GM18502 (cell line): ENCODE measurements around the gene MCU.

Source experiments
- ATAC-seq: cut with Tn5 transposase; IDR thresholded peaks from one replicate; pipeline ENCODE4 v1.9.1; 2021; ENCODE audit warnings: mild to moderate bottlenecking; ENCODE audit not compliant: unreplicated experiment, poor library complexity

The MCU gene

DNA sequence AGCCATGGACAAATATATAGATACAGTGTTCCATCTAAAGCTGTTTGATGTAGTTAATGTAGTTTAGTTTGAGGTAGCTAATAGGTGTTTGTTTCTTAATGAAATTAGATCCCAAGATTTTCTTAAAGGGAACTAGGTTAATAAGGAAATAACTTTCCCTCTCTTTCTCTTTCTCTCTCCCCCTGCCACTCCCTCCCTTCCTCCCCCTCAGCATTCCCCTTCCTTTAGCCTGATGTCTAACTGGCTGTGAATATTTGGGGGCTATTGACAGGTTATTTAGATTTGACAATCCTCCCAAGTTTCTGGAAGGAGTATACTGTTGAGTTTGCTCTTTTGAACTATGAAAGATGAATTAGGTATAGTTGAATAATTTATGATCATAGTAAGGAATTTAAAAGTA lies 136.4 kb downstream of the MCU start:
- no peak for ATAC-seq

GRCh38 chr10:72830625-72831024 lies 138.7 kb downstream of the MCU start:
- no peak for ATAC-seq

DNA sequence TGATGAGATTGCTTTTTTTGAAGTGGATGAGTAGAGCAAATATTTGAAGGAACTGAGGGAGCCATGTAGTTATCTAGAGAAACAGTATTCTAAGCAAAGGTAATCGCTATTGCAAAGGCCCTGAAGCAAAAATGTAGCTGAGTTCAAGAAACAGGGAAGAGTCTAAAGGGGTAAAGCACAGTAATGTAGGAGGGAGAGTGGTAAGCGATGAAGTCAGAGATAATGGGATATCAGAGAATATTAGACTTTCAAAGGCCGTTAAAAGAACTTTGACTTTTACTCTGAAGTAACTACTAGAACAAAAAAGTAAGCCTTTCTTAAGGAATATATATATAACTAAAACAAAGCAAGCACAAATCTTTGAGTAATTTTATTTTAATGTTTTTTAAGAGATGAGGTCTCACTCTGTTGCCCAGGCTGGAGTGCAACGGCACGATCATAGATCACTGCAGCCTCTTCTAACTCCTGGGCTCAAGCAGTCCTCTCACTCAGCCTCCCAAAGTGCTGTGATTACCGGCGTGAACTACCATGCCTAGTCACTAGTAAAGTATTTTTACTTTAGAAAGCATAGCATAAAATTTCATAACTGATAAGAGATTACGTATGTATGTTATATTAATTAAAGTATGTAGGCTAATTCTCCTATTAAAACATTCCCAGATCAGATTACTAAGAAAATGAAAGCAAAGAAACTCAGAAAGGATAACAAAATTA lies 139.9 kb downstream of the MCU start:
- ATAC-seq = no peak

- no peak for ATAC-seq
Measured at GRCh38 chr10:72832701-72833100, 140.8 kb downstream of the MCU start.

- ATAC-seq = no peak
Measured at GRCh38 chr10:72834183-72834825, 142.4 kb downstream of the MCU start.

DNA sequence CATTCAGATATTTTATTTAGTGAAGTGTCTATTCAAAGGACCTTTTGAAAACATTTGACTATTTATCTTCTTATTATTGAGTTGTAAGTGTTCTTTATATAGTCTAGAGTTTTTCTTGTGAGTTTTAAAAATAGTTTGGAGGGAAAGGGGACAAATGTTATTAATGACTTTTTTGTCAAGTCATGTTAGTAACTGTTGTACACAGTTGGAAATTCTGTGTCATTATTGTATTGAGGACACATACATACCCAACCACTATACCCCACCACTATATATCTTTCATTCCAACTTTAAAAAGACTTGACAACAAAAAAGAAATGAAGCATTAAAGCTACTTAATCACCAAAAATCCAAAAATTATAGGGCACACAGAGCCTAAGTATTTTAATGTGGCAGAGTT lies 148.4 kb downstream of the MCU start:
- ATAC-seq = no peak

DNA sequence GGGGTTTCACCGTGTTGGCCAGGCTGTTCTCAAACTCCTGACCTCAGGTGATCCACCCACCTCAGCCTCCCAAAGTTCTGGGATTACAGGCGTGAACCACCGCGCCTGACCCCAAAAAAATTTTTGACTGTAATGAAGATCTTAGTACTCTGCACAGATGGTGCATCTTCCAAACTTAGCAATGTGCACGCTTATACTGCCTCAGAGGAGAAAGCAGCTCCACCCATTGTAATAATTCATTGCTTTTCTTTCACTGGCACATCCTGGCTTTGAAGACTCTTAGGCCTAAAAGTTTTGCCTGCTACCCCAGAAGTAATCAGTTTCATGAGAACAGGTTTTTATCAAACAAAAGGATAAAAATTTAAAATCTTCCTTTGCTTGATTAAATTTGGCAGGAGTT lies 149.5 kb downstream of the MCU start:
- ATAC-seq = no peak

DNA sequence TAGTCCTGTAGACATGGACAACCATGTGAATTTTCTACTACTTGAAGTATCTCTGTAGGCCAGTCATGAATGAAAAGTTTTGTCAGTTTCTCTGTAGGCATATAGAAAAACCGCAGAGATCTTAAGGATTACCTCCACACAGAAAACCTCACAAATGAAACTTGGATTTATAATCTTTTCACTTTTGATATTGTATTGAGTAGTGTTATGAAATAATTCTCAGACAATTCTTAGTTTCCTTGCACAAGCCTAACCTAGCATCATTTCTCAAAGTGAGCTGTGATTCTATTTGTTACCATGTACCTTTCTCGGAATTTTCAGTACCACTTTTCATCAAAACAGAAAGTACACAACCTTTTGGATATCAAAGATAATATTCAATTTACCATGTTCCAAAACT lies 150.2 kb downstream of the MCU start:
- ATAC-seq = no peak

DNA sequence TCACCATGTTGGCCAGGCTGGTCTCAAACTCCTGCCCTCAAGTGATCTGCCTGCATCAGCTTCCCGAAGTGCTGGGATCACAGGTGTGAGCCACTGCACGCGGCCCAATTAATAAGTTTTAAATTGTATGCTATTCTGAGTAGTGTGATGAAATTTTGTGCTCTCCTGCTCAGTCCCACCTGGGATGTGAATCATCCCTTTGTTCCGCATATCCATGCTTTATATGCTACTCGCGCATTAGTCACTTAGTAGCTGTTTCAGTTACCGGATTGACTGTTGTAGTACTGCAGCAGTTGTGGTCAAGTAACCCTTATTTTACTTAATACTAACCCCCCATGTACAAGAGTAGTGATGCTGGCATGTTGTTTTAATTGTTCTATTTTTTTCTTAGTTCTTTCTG lies 154.3 kb downstream of the MCU start:
- no peak for ATAC-seq

- ATAC-seq = no peak
Measured at GRCh38 chr10:72847681-72848080, 155.7 kb downstream of the MCU start.

- no peak for ATAC-seq
Measured at GRCh38 chr10:72850861-72851260, 158.9 kb downstream of the MCU start.

DNA sequence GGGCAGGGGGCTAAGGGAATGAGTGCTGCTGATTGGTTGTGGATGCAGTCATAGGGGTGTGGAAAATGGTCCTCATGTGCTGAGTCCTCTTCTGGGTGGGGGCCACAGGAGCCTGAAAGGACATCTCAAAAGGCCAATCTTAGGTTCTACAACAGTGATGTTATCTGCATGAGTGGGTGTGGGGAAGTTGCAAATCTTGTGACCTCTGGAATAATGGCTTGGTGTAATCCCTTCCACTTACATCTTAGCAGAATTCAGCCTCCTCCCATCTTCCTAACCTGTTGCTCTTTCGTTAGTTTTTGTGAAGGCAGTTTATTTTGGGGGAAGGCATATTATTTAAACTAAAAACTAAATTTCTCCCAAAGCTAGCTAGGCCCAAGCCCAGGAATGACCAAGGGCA lies 159.6 kb downstream of the MCU start:
- ATAC-seq = no peak

GRCh38 chr10:72852508-72852907 lies 160.6 kb downstream of the MCU start:
- no peak for ATAC-seq

DNA sequence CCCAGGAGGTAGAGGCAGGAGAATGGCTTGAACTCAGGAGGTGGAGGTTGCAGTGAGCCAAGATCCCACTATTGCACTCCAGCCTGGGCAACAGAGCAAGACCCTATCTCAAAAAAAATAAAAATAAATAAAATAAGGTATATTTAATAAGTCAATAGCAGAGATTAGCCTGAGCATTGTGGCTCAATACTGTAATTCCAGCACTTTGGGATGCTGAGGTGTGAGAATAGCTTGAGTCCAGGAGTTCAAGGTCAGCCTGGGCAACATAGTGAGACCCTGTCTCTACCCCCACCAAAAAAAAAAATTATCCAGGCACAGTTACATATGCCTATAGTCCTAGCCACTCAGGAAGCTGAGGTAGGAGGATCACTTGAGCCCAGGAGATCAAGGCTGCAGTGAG lies 163.2 kb downstream of the MCU start:
- no peak for ATAC-seq

DNA sequence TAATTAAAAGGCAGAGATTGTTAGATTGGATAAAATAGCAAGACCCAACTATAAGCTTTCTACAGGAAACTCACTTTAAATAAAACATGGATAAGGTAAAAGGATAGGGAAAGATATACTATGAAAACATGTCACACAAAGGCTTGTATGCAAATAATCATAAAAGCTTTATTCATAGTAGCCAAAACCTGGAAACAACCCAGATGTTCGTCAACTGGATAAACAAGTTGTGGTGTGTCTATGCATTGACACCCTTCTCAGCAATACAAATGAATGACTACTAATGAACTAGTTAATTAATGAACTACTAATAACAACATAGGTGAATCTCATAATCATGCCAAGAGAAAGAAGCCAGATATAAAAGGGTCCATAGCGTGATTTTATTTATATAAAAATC lies 163.8 kb downstream of the MCU start:
- ATAC-seq = no peak

- ATAC-seq = no peak
Measured at GRCh38 chr10:72858067-72858466, 166.1 kb downstream of the MCU start.

- no peak for ATAC-seq
Measured at GRCh38 chr10:72862957-72863356, 171.0 kb downstream of the MCU start.

- no peak for ATAC-seq
Measured at GRCh38 chr10:72875250-72876055, 183.5 kb downstream of the MCU start.

- no peak for ATAC-seq
Measured at GRCh38 chr10:72879245-72879644, 187.3 kb downstream of the MCU start.

DNA sequence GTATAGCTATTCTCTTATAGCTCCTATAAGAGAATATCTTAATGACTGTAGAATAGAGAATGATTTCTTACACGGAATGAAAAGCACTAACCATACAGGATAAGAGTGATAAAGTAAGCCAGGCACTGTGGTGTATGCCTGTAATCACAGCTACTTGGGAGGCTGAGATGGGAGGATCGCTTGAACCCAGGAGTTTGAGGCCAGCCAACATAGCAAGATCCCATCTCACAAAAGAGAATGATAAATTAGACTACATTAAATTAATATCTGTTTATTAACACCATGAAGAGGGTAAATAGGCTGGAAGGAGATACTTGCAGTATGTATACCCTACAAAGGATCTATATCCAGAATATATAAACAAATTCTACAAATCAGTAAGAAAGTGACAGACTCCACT lies 189.3 kb downstream of the MCU start:
- no peak for ATAC-seq

DNA sequence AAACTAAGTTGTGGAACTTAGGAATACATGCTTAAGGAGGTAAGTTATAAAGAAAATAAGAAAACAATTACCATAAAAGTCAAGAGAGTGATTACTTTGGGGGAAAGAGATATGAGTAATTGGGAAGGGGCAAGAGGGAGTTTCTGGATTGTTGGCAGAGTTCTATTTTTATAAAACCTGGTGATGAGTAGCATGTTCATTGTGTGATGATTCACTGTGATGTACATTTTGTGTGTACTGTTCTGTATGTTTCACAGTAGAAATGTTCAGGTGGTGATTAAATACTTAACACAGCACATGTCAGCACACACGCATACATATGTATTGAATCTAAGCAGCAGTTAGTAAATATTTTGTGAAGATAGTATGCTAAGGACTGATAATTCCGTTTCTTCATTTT lies 191.9 kb downstream of the MCU start:
- no peak for ATAC-seq
